ENCODE data around the gene ATP8B1.
"Not testable (repeated sequence)": the region's sequence is repeated elsewhere in the genome, so short reads cannot be mapped to it uniquely, and the experiment has no call there.

ATP8B1 gene

DNA sequence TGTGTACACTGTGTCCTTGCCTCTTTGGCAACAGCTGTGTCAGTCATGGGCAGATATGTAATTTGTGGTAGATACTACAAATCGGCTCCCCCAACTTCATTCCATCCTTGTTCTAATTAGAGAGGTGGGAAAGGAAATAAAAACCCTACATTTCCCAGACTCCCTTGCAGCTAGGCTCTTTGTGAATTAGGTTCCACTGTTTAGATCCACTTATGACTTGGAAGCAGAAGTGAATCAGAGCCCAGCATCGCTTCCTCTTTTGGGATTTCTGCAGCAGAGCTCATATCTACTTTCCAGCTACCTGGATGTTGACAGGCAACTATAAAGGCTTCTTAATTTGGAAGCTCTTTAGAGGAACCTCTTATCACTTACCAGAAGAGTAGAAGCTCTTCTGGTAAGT lies 147.4 kb downstream of the ATP8B1 start:
- DNase-seq: no peak

DNA sequence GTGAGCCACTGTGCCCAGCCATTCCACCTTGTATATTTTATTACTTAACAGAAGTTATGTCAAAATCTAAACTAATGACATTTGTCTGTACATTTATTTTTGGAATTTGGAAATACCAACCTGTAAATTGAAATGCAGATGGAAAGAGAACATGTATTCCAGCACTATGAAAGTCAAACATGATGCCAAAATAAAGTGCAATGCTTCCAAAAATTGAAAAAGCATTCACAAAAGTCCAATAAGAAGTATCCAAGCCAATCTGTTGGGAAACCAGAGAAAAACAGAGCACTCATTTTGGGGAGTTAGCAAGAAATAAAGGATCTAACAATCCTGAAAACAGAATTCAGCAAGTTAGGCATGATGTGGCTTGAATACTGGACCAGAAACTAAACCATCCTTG lies 151.2 kb downstream of the ATP8B1 start:
- no peak for DNase-seq

DNA sequence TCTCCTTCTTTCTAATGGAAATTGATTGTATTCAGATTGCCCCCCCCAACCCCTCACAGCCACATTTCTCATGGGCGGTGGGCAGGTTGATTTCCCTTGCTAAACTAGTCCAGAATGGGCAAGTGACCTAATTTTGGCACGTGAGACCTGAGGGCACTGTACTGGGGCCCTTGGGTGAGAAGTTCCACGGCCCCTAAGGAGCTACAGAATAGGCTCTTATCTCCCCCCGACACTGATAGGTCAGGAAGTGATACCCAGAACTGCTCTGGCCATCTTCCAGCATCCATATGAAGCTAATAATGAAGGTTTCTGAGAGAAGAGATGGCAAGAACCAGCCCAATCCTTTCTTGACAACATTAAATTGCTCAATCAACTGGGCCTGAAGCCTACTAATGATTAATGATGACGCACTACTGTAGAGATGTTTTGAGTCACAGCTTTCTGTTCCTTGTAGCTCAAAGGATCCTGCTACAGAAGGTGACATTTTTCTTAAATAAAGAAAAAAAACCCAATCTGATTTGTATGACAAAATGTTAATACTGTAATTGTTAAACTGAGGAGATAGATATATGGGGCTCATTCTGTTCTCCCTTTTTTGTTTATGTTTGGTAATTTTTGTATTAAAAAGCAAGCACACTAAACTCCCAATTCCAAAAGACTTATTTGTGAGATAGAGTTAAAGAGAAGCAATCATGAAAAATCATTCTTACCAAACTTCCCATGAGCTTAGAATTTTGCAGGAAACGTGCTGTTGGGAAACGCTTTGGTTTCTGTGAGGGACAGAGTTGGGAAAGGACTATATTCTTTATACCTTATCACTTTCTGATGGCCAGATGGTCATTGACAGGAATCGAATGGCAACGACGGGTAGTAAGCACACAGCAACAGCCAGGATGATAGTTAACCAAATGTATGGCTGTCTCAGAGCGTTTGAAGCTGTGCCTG lies 153.3 kb downstream of the ATP8B1 start:
- DNase-seq: peak; percentile 58

DNA sequence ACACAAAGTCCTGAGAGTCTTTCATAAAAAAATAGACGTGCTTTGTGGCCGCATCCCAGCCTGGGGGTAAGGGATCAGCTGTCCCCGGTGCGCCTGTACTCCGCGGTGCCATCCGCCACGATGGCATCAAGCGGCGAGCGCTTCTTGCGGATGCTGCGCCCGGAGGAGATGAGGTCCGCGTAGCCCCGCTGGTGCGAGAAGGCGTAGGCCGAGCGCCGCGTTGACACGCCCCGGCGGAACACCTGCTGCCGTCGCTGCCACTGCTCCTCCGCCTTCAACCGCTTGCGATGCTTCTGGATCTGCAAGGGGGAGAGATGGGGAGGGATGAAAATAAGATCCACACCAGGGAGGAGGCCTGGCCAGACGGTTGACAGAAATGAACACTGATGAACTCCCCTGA lies 154.7 kb downstream of the ATP8B1 start:
- no peak for DNase-seq

DNA sequence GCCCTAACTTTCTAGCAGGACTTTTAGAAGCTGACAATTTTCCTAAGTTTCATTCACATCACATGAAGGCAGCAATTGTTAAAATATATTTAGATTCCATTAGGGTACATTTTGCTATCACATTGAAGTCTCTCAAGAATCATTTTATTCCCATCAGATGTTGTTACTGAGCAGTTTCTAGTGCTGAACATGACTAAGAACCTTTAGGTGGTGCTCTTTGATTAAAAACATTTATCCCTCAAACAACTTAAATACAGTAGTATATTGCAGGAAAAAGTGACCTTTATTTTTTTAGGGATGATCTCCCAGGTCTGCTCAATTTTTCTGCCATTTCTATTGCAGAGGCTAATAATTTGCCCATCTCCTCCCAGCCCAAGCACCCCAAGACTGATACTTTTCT lies 158.6 kb downstream of the ATP8B1 start:
- DNase-seq: no peak

DNA sequence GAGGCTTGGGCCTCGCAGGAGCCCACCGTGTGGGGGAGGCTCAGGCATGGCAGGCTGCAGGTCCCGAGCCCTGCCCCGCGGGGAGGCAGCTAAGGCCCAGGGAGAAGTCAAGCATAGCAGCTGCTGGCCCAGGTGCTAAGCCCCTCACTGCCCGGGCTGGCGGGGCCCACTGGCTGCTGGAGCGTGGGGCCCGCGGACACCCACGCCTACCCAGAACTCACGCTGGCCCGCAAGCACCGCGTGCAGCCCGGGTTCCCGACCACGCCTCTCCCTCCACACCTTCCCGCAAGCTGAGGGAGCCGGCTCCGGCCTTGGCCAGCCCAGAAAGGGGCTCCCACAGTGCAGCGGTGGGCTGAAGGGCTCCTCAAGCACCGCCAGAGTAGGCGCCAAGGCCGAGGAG lies 159.4 kb downstream of the ATP8B1 start:
- DNase-seq: not testable (repeated sequence)

DNA sequence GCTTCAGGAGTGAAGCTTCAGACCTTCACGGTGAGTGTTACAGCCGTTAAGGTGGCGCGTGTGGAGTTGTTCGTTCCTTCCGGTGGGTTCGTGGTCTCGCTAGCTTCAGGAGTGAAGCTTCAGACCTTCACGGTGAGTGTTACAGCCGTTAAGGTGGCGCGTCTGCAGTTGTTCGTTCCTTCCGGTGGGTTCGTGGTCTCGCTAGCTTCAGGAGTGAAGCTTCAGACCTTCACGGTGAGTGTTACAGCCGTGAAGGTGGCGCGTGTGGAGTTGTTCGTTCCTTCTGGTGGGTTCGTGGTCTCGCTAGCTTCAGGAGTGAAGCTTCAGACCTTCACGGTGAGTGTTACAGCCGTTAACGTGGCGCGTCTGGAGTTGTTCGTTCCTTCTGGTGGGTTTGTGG lies 160.7 kb downstream of the ATP8B1 start:
- DNase-seq: not testable (repeated sequence)

DNA sequence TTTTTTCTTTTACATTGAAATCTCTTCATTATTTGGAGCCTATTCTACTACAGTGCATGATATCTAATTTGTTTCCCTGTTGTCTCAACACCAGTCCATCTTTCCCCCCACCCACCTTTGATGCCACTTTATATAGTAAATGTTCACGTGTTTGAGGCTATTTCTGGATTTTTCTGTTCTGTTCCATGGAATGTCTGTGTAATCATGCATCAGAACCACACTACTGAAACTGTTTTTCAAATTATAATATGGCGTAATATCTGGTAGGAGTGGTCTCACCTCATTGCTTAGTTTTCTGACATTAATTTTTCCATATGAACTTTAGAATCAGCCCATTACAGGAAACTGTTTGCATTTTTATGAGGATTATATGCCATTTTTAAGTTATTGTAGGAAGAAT lies 162.4 kb downstream of the ATP8B1 start:
- DNase-seq: no peak

DNA sequence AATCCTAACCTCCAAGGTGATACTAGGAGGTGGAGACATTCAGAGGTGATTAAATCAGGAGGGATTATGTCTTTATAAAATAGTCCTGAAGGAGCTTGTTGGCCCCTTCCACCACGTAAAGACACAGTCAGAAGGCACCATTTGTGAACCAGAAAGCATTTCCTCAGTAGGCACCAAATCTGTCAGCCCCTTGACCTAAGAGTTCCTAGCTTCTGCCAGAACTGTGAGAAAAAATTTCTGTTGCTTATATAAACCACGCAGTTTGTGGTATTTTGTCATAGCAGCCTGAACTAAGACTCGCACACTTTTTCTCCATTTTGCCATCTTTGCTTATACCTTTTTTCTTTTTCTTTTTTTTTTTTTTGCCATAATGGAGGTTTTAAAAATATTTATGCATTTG lies 162.9 kb downstream of the ATP8B1 start:
- DNase-seq: no peak

DNA sequence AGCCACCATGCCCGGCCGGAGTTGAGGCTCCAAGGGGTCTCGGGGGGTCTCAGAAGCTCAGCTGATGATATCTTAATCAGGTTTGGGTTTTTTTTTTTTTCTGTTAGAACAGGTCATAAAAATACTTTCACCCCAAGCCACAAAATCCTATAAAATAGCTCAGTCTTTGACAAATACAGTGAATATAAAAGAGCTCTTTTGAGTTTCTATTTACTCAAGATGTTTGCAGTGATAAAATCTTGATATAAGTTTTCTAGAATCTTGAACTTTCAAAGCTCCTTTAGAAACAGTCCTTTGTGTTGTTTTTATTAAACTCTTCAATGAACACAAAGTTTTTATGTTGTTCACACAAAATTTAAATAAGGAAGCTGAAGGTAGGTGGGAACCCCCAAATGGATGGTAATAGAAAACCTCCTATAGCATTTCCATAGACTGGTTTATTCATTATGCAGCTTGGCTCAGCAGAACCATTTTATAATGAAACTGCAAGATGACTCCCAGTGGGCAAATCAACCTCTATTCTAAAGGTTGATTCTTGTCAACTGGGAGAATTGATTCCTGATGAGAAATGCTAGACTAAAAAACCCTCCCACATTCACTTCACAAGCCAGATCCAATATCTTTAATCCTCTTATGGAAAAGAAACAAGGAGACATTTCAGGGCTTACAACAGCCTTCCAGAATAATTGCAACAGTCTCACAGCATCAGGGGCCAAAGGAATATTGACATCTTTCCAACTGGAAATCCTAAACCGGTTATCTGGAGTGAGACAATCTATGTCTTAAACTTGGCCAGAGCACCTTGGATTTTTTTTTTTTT lies 167.9 kb downstream of the ATP8B1 start:
- DNase-seq: no peak

DNA sequence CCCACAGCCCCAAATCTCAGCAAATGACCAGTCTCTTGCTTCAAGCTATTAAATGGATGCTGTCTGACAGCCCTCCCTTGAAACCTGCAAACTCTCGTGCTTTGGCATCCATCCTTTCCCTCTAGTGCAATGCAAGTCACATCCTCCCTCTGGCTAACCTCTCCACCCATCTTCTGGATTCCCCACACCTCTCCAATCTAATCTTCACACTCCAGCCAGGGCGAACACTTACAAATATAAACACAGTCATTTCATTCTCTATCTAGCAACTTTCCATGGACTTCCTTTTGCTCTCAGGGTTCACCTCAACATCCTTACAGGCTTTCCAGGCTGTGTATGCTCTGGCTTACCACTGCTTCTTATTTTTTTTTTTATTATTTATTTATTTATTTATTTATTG lies 171.4 kb downstream of the ATP8B1 start:
- no peak for DNase-seq

DNA sequence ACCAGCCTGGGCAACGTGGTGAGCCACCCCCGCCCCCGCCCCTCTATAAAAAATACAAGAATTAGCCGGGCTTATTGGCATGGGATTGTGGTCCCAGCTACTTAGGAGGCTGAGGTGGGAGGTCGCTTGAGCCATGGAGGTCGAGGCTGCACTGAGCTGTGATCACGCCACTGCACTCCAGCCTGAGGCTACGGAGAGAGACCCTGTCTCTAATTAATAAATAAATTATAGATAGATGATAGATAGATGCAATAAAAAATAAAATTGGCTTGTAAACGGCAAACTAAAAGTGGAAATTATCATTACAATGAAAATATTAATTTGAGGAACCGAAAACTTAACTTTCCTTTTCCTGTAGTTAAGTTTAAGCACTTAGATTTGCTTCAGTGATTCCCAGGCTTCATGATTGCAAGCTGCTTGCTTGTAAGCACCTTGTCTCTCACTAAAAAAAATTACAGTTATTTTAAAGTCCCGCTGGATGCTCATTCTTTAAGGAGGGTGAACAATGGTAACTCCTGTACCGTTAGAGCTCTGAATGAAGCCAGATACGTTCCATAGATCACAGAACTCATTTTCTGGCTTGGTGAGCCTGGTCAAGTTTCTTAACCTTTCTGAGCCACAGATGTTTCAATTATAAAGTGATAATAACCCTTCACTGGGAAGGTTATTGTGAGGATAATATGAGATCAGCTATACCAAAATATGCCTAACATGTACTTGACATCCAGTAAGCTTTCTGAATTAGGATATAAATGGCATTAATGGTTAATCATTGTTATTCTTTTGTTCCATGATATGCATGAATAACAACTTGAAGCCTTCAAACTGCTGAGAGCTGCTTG lies 172.1 kb downstream of the ATP8B1 start:
- DNase-seq: no peak

DNA sequence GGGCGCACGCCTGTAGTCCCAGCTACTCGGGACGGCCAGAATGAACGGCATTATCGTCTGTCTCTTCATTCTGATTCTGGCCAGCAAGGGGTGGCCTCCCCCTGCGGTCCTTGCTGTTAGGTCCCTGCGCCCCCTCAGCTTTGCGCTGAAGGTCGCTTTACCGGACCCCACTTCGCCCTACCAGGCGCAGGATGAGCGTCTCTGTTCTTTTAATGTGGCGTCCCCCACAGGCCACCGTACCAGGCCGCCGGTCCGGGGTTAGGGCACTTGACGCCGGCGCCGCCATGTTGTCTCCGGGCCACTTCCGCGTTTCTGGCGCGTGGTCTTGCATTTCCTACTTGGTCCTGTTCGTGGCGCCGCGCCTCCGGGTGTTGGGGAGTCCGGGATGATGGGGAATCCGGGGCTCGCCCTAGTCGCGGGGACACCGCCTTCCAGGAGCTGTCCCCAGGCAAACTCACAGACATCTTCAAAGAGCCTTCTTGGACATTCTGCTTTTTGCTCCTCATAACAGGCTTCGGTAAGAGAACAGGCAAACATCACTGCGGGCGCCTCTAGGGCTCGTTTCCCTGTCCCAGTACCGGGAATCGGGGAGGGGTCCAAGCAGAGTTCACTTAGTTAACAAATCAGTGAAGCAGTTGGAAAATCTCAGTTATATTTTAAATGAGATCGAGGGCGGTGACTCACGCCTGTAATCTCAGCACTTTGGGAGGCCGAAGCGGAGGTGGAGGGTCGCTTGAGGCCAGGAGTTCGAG lies 172.9 kb downstream of the ATP8B1 start:
- DNase-seq: peak; percentile 95

DNA sequence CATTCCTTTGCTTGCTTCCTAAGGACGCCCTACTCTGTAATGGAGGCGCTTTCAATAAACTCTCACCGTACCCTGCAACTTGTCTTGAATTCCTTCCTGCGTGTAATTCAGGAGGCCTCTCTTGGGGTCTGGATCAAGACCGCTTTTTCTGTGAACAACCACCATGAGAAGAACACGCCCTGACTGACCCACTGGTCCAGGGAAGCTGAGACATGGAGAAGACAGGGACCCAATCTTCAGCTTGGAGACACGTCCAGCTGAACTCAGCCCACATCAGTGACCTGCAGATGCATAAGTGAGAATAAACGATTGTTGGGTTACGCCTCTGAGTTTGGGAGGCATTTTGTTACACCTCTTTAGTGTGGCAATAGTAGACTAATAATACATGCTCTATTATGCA lies 173.7 kb downstream of the ATP8B1 start:
- DNase-seq: no peak

DNA sequence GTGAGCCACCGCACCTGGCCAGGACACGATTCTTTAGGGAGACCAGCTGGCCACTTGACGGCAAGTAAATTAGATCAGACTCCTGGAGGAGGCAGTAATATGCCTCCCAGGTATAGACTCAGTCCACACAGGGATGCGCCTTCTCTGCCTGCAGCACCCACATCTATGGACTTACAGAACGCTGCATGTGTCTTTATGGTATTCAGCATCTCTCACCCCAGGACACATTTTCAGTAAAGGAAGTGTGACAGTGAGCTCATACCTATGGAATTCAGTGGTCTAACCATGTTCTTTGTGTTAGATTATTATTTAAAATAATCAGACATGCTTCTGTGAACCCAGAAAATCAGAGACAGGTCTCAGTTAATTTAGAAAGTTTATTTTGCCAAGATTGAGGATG lies 175.6 kb downstream of the ATP8B1 start:
- DNase-seq: peak; percentile 82

DNA sequence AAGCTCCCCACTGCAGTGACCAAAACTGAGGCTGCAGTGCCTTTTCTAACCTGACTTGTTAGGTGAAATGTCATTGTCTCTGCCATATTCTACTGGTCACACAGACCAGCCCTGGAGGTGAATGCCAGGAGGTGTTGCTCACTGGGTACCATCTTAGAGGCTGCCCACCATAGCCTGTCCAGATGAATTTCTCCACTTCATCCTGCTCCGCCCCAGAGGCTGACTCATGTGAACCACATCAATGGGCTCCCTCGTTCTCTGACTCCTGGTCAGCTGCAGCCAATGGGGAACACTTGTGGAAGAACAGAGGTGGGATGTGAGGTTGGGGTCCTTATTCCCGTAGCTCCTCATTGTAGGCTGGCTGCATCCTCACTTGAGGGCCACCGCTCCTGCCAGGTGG lies 178.1 kb downstream of the ATP8B1 start:
- peak; percentile 53 for DNase-seq

DNA sequence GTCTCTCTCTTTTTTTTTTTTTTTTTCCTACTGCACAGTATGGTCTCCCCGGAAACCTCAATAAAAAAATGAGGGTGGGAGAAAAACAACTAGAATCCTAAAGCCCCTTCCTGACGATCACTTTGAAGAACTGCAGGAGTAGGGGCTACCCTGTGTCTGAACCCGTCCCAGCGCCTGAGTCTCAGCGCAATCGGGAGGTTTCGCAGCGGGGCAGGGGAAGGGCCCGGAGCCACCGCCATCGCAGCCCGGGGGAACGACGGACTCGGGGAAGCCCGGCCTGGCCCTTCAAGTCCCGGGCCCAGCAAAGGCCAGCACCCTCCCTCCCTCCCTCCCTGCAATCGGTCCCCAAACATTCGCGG lies 181.9 kb downstream of the ATP8B1 start:
- no peak for DNase-seq

DNA sequence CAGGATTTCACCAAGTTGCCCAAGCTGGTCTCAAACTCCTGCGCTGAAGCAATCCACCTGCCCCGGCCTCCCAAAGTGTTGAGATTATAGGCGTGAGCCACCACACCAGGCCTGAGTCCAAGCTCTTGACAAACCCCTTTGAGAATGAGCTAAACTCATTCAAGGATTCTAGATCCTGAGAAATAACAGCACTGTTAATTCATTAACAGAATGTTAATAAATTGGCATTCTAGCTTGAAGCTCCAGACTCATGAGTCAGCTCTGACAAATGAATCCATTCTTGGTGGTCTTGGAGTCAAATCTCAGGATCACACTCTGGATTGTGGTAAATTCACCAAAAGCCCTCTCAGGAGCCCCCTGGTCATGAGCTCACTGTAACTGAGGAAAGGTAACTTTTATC lies 183.2 kb downstream of the ATP8B1 start:
- no peak for DNase-seq

DNA sequence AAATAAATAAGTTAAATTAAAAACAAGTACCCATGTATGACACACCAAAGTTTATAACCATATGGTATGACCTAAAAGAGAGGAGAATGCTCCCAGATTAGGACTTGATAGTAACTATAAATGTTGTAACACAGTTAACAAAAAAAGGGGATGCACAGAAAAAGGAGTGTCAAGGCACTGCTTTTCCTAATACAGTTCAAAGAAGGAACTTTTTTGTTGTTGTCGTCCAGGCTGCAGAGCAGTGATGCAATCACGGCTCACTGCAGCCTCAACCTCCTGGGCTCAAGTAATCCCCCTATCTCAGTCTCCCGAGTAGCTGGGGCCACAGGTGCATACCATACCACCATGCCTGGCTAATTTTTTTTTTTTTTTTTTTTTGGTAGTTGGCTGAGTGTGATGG lies 184.2 kb downstream of the ATP8B1 start:
- DNase-seq: no peak

DNA sequence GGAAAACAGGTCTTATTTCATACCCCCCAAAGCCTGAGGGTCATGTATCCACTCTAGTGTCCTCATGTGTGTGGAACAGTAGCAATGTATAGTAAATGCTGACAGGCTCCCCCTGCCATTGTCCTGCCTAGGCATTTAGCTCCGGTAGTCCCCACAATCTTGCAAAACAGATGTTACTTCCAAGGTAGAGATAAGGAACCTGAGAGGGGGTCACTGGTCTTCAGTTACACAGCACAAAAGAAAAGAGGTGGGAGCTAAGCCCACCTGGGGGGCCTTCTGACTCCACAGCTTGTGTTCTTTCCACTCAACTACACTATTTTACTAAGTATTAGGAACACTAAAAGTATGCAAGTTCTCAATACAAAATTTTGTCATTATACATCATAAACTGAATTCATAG lies 199.2 kb downstream of the ATP8B1 start:
- no peak for DNase-seq
